Measurements from ENCODE around the gene CTNNA3.

GRCh38 chr10:66788178-66788987 lies 907.6 kb downstream of the CTNNA3 start:
- TF ChIP-seq CTCF (IDR thresholded peaks at IDR 0.05 in 8 of 11, conservative IDR thresholded peaks at IDR 0.05 in 3 of 11), result no peak
- no peak for TF ChIP-seq POLR2A (IDR thresholded peaks at IDR 0.05)
- no peak for TF ChIP-seq POLR2AphosphoS5 (IDR thresholded peaks at IDR 0.05)

Measured in spleen (tissue), 7 donors.